ENCODE results near the gene ARID4A. TPM values are rescaled to one million over a fixed set of nuclear protein-coding genes. Genes with fewer than 3 reads are reported as not detected.

The ARID4A gene
- total RNA-seq, 1 donor from 2014 or later: 8.6 TPM

DNA sequence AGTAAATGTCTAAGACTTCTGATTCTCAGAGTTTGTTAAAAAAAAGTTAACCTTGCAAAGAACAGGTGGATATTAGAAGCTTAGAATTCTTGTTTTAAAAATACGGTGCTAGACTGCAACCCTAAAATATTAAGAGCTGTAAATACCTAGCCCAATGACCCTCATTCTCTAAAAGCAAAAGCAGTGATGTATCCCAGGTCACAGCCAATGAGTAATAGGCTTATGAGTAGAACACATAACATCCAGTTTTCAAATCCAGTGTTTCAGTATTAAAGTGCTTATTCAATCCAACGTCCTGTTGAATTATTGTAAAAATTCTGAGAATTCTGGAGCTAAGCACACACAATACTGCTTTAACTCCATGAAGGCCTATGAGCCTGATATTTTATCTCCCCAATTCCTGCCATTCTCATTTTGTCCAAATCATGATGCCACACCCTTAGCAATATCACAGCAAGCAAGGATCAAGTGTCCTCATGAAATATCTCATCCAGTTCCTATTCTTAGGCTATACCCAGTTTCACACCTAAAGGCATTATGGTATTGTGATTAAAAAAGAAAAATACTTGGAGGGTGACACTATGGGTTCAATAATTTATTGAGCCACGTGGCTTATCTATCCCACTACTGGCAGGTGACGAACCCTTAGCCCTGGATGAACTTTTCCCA is 15.3 kb upstream of the ARID4A start:
- TF ChIP-seq, protein P1, sequence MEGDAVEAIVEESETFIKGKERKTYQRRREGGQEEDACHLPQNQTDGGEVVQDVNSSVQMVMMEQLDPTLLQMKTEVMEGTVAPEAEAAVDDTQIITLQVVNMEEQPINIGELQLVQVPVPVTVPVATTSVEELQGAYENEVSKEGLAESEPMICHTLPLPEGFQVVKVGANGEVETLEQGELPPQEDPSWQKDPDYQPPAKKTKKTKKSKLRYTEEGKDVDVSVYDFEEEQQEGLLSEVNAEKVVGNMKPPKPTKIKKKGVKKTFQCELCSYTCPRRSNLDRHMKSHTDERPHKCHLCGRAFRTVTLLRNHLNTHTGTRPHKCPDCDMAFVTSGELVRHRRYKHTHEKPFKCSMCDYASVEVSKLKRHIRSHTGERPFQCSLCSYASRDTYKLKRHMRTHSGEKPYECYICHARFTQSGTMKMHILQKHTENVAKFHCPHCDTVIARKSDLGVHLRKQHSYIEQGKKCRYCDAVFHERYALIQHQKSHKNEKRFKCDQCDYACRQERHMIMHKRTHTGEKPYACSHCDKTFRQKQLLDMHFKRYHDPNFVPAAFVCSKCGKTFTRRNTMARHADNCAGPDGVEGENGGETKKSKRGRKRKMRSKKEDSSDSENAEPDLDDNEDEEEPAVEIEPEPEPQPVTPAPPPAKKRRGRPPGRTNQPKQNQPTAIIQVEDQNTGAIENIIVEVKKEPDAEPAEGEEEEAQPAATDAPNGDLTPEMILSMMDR (conservative IDR thresholded peaks at IDR 0.05; ENCODE audit: low read depth, low read length): no peak
- no peak overlapping the region for H3K4me3 ChIP-seq (ENCODE audit: low read depth, low read length)
- no peak for DNase-seq (ENCODE audit: low read depth)

- no peak overlapping the region for H3K4me3 ChIP-seq (ENCODE audit: low read depth, low read length)
- TF ChIP-seq, protein P1 (conservative IDR thresholded peaks at IDR 0.05; ENCODE audit: low read depth, low read length): no peak
- DNase-seq (ENCODE audit: low read depth): no peak
Measured at GRCh38 chr14:58283730-58284129, 14.6 kb upstream of the ARID4A start.

DNA sequence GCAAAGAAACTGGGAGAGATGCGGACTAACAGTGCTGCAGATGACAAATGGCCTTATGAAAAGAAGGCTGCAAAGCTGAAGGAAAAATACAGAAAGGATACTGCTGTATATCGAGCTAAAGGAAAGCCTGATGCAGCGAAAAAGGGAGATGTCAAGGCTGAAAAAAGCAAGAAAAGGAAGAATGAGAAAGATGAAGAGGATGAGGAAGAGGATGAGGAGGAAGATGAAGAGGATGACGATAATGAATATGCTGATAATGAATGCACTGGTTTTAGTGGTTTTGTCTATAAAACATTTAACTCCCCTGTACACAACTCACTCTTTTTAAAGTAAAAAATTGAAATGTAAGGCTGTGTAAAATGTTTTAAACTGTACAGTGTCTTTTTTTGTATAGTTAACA is 13.2 kb upstream of the ARID4A start:
- TF ChIP-seq, protein P1 (conservative IDR thresholded peaks at IDR 0.05; ENCODE audit: low read depth, low read length): no peak
- no peak for DNase-seq (ENCODE audit: low read depth)

GRCh38 chr14:58287607-58288042 is 10.7 kb upstream of the ARID4A start:
- TF ChIP-seq, protein P1 (conservative IDR thresholded peaks at IDR 0.05; ENCODE audit: low read depth, low read length): no peak
- H3K4me3 ChIP-seq (ENCODE audit: low read depth, low read length): no peak overlapping the region
- DNase-seq (ENCODE audit: low read depth): no peak

More for the DNA sequence above, 13.2 kb upstream of the ARID4A start:
- H3K4me3 ChIP-seq (ENCODE audit: low read depth, low read length): no peak overlapping the region

DNA sequence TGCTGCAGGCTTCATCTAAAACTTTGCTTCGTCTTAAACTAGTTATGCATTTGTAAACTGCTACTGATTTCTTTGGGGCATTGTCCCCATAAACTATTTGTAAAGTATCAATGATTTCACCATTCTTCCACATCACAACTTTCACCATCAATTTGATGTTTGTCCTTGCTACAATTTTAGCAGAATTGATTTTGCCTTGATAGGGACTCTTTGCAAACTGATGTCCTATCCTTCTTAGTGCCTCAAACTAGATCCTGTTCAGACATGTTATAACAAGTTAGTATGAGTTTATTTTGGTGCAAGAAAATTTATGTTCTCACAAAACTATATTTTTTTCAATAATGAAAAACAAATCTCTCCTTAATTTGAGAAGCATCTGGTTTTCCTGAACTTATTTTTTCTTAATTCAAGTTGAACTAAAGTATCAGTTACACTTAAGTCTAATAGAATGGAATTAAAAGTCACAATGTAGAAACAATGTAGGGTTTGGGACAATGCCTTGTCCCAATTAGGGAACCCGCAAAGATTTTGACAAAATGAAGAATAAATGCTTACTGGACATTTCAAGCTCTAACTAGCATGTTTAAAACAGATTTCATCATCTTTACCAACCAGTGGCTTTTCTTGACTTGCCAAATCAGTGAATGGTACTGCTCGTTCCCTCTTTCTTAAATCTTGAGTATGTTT is 10.1 kb upstream of the ARID4A start:
- DNase-seq (ENCODE audit: low read depth): no peak
- H3K4me3 ChIP-seq (ENCODE audit: low read depth, low read length): no peak overlapping the region
- TF ChIP-seq, protein P1 (conservative IDR thresholded peaks at IDR 0.05; ENCODE audit: low read depth, low read length): no peak

DNA sequence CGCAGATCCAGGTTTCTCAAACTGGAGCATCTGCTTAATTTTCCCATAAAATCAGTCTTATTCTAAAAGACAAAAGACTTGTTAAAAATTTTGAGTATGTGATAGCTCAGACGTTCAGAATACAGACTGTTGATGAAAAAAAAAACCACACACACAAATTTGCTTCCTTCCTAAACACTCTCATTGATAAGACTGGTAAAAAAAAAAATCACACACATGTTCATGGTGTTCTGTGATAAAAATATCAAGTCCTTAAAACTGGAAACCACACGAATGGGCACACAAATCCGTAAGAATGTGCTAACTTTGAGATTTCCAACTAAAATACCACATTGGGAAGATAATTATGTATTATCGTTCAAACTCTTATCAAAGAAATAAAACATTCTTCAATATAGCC is 6.7 kb upstream of the ARID4A start:
- no peak overlapping the region for H3K4me3 ChIP-seq (ENCODE audit: low read depth, low read length)
- TF ChIP-seq, protein P1 (conservative IDR thresholded peaks at IDR 0.05; ENCODE audit: low read depth, low read length): no peak
- no peak for DNase-seq (ENCODE audit: low read depth)
